Liver (tissue), 9 donors: Measurements from ENCODE around the gene REXO1. TPM values are rescaled to one million over a fixed set of nuclear protein-coding genes. Genes with fewer than 3 reads are reported as not detected.

Source experiments
- DNase-seq: peaks from one replicate; pipeline ENCODE4 v3.0.0-alpha.2; 2017; ENCODE audit warnings: low spot score
- H3K27ac ChIP-seq, 2 donors: one replicate each; pipeline ENCODE4 v1.7.0; 2013; ENCODE audit warnings: inconsistent platforms in 2 of 2, low read length in 2 of 2, control low read depth in 1 of 2, low read depth in 1 of 2, mild to moderate bottlenecking in 1 of 2
- H3K27me3 ChIP-seq, 4 donors: one replicate each; pipeline versions ENCODE4 v1.6.1 to v1.7.0; 2013; ENCODE audit warnings: low read length in 3 of 4, inconsistent platforms in 1 of 4, mild to moderate bottlenecking in 1 of 4, moderate library complexity in 1 of 4; ENCODE audit not compliant: control insufficient read depth in 4 of 4, insufficient read depth in 4 of 4
- H3K36me3 ChIP-seq, 4 donors: one replicate each; pipeline versions ENCODE4 v1.6.1 to v1.7.0; 2013; ENCODE audit warnings: low read length in 3 of 4, mild to moderate bottlenecking in 3 of 4, low read depth in 1 of 4, moderate library complexity in 1 of 4; ENCODE audit not compliant: control insufficient read depth in 4 of 4, insufficient read depth in 3 of 4
- H3K4me1 ChIP-seq, 4 donors: one replicate each; pipeline versions ENCODE4 v1.6.1 to v1.7.0; 2013; ENCODE audit warnings: low read length in 3 of 4, mild to moderate bottlenecking in 3 of 4, moderate library complexity in 1 of 4; ENCODE audit not compliant: control insufficient read depth in 4 of 4, insufficient read depth in 4 of 4
- H3K4me3 ChIP-seq, 3 donors: one replicate each; pipeline versions ENCODE4 v1.6.1 to v1.7.0; 2013; ENCODE audit warnings: low read length in 3 of 3, control low read depth in 1 of 3, low read depth in 1 of 3, mild to moderate bottlenecking in 1 of 3
- H3K9ac ChIP-seq, 2 donors: one replicate each; pipeline ENCODE4 v1.7.0; 2013; ENCODE audit warnings: low read length in 2 of 2, mild to moderate bottlenecking in 2 of 2, moderate library complexity in 2 of 2, control low read depth in 1 of 2, low read depth in 1 of 2
- H3K9me3 ChIP-seq, 4 donors: one replicate each; pipeline versions ENCODE4 v1.6.1 to v1.7.0; 2013; ENCODE audit warnings: low read length in 3 of 4; ENCODE audit not compliant: control insufficient read depth in 4 of 4
- ATF3 ChIP-seq: IDR thresholded peaks from 2 replicates; pipeline ENCODE4 v1.6.1; 2016; ENCODE audit warnings: antibody characterized with exemption
- CTCF ChIP-seq: fragments of 150-350 bp; IDR thresholded peaks from 2 replicates; pipeline ENCODE4 v1.5.1; 2017; ENCODE audit warnings: improper control_type of control experiment, low read depth, low read length; ENCODE audit not compliant: missing input control
- EGR1 ChIP-seq, 2 donors: IDR thresholded peaks; 2 replicates each; pipeline ENCODE4 v1.6.1; 2016 to 2018; ENCODE audit warnings: antibody characterized with exemption in 2 of 2, low read depth in 2 of 2
- FOXA1 ChIP-seq: IDR thresholded peaks from 2 replicates; pipeline ENCODE4 v1.6.1; 2016; ENCODE audit warnings: antibody characterized with exemption
- FOXA2 ChIP-seq: IDR thresholded peaks from 2 replicates; pipeline ENCODE4 v1.6.1; 2016; ENCODE audit warnings: antibody characterized with exemption
- GABPA ChIP-seq, 2 donors: IDR thresholded peaks in 1 of 2; conservative IDR thresholded peaks in 1 of 2; 2 replicates each; pipeline ENCODE4 v1.6.1; 2016; ENCODE audit warnings: antibody characterized with exemption in 2 of 2, mild to moderate bottlenecking in 1 of 2, moderate library complexity in 1 of 2
- HNF4A ChIP-seq, 2 donors: conservative IDR thresholded peaks; 2 replicates each; pipeline ENCODE4 v1.6.1; 2016; ENCODE audit warnings: antibody characterized with exemption in 2 of 2, mild to moderate bottlenecking in 2 of 2
- HNF4G ChIP-seq: IDR thresholded peaks from 2 replicates; pipeline ENCODE4 v1.6.1; 2016; ENCODE audit warnings: antibody characterized with exemption
- JUND ChIP-seq, 2 donors: IDR thresholded peaks; 2 replicates each; pipeline ENCODE4 v1.6.1; 2016; ENCODE audit warnings: antibody characterized with exemption in 2 of 2
- MAX ChIP-seq: IDR thresholded peaks from 2 replicates; pipeline ENCODE4 v1.6.1; 2016; ENCODE audit warnings: antibody characterized with exemption
- NR2F2 ChIP-seq: IDR thresholded peaks from 2 replicates; pipeline ENCODE4 v1.6.1; 2016; ENCODE audit warnings: antibody characterized with exemption
- RAD21 ChIP-seq, 2 donors: IDR thresholded peaks; 2 replicates each; pipeline ENCODE4 v1.6.1; 2016; ENCODE audit warnings: antibody characterized with exemption in 2 of 2, mild to moderate bottlenecking in 2 of 2
- REST ChIP-seq: IDR thresholded peaks from 2 replicates; pipeline ENCODE4 v1.6.1; 2016; ENCODE audit warnings: antibody characterized with exemption, mild to moderate bottlenecking
- RXRA ChIP-seq, 2 donors: IDR thresholded peaks; 2 replicates each; pipeline ENCODE4 v1.6.1; 2017 to 2018; ENCODE audit warnings: antibody characterized with exemption in 2 of 2, mild to moderate bottlenecking in 1 of 2
- SP1 ChIP-seq: IDR thresholded peaks from 2 replicates; pipeline ENCODE4 v1.6.1; 2018; ENCODE audit warnings: antibody characterized with exemption, mild to moderate bottlenecking
- TAF1 ChIP-seq: conservative IDR thresholded peaks from 2 replicates; pipeline ENCODE4 v1.6.1; 2016; ENCODE audit warnings: antibody characterized with exemption, mild to moderate bottlenecking
- YY1 ChIP-seq: IDR thresholded peaks from 2 replicates; pipeline ENCODE4 v1.6.1; 2016; ENCODE audit warnings: antibody characterized with exemption, mild to moderate bottlenecking
- ZBTB33 ChIP-seq: IDR thresholded peaks from 2 replicates; pipeline ENCODE4 v1.6.1; 2016; ENCODE audit warnings: antibody characterized with exemption
- WGBS: extraction: QIAGEN DNeasy Blood & Tissue Kit; methylation state at CpG from one replicate; pipeline ENCODE4 v1.1.7; 2013; 5-methylcytosine and 5-hydroxymethylcytosine counted together
- polyA plus RNA-seq, 2 donors: library from polyadenylated mRNA; stranded (reverse) in 1 of 2; unstranded in 1 of 2; fragments of 200-250 nt in 1 of 2; fragments of >200 nt in 1 of 2; fragmentation: Nextera tagmentation in 1 of 2; extraction: Ambion mirVana in 1 of 2; gene quantifications; one replicate each; pipeline versions ENCODE4 v1.2.1 to v1.2.3, GENCODE V29; 2013 to 2015
- total RNA-seq, 2 donors: library from RNA; depleted of rRNA; stranded (reverse); fragments of >200 nt; gene quantifications; one replicate each; pipeline ENCODE4 v1.2.3, GENCODE V29; 2014
- donor health status: healthy.
- donor health status: healthy.
- donor health status: healthy.
- donor health status: healthy.
- donor health status: healthy.

The REXO1 gene
- total and polyA plus RNA-seq, 4 donors = 2.0 to 11.5 (median 9.2) TPM

GRCh38 chr19:1830568-1830967, 17.7 kb downstream of the REXO1 start:
- H3K9ac ChIP-seq = no peak overlapping the region

More at GRCh38 chr19:1830568-1830967, 17.7 kb downstream of the REXO1 start:
- TF ChIP-seq CTCF (no peak), TAF1 (no peak), JUND (IDR thresholded peaks at IDR 0.05) (no peak), RXRA (IDR thresholded peaks at IDR 0.05) (no peak), ATF3 (no peak), ZBTB33 (no peak), GABPA (IDR thresholded peaks at IDR 0.05 in 1 of 2, conservative IDR thresholded peaks at IDR 0.05 in 1 of 2) (no peak), SP1 (no peak), HNF4G (no peak), EGR1 (IDR thresholded peaks at IDR 0.05; ENCODE audit: low read depth in 2 of 2) (no peak), RAD21 (IDR thresholded peaks at IDR 0.05) (no peak), MAX (no peak), HNF4A (conservative IDR thresholded peaks at IDR 0.05) (no peak), YY1 (no peak), NR2F2 (no peak), FOXA1 (no peak), REST (no peak), FOXA2 (no peak)
- no peak for DNase-seq
- Histone ChIP-seq H3K27me3 (no peaks in the 10 kb centered on the region), H3K9me3 (no peaks in the 10 kb centered on the region), H3K4me1 (peaks cover 18 to 65% (median 34%) of the 10 kb centered on the region in 4 donors), H3K36me3 (peaks cover 0 to 7% (median 3%) of the 10 kb centered on the region in 4 donors), H3K27ac (no peak overlapping the region), H3K4me3 (no peak overlapping the region)
- WGBS = 92% methylated on average over 15 of the region's 15 CpGs
